HepG2 (cell line): Measurements from ENCODE around the gene TBC1D16. TPM values are rescaled to one million over a fixed set of nuclear protein-coding genes. Genes with fewer than 3 reads are reported as not detected.

Experiments
- BCL6 ChIP-seq: IDR thresholded peaks from 2 replicates; pipeline ENCODE4 v1.6.1; 2016; ENCODE audit warnings: missing genetic modification reagents, missing compliant biosample characterization
- EED ChIP-seq: sonication (generic); formaldehyde crosslinking; IDR thresholded peaks from 2 replicates; pipeline ENCODE4 v1.5.0; 2020; ENCODE audit warnings: mild to moderate bottlenecking, missing genetic modification reagents
- MAFK ChIP-seq, 2 experiments: IDR thresholded peaks in 1 of 2; conservative IDR thresholded peaks in 1 of 2; 2 replicates each; pipeline ENCODE4 v1.6.1; 2011; ENCODE audit warnings: improper control_type of control experiment in 2 of 2, low read length in 2 of 2
- NFAT5 ChIP-seq: sonication (generic); formaldehyde crosslinking; IDR thresholded peaks from 2 replicates; pipeline ENCODE4 v1.4.0; 2020; ENCODE audit warnings: missing genetic modification reagents
- REPIN1 ChIP-seq: sonication (generic); formaldehyde crosslinking; IDR thresholded peaks from 2 replicates; pipeline ENCODE4 v1.8.0; 2022; ENCODE audit warnings: missing genetic modification reagents, low read depth, mild to moderate bottlenecking, borderline replicate concordance
- RFX1 ChIP-seq: fragments of 450-650 bp; IDR thresholded peaks from 2 replicates; pipeline ENCODE4 v1.6.1; 2017
- YEATS2 ChIP-seq: sonication (generic); formaldehyde crosslinking; IDR thresholded peaks from 2 replicates; pipeline ENCODE4 v1.4.0; 2020; ENCODE audit warnings: missing genetic modification reagents, borderline replicate concordance
- ZMYM2 ChIP-seq: sonication (generic); formaldehyde crosslinking; IDR thresholded peaks from 2 replicates; pipeline ENCODE4 v1.8.0; 2022; ENCODE audit warnings: mild to moderate bottlenecking, missing genetic modification reagents
- ZNF18 ChIP-seq: sonication (generic); formaldehyde crosslinking; IDR thresholded peaks from 2 replicates; pipeline ENCODE4 v1.8.0; 2022; ENCODE audit warnings: mild to moderate bottlenecking, missing genetic modification reagents; ENCODE audit not compliant: insufficient replicate concordance
- ZNF207 ChIP-seq: fragments of 450-650 bp; IDR thresholded peaks from 2 replicates; pipeline ENCODE4 v1.6.1; 2016; ENCODE audit warnings: antibody characterized with exemption, borderline replicate concordance
- ZNF333 ChIP-seq: sonication (generic); formaldehyde crosslinking; IDR thresholded peaks from 2 replicates; pipeline ENCODE4 v1.4.0; 2020; ENCODE audit warnings: mild to moderate bottlenecking, missing genetic modification reagents, borderline replicate concordance
- ZNF407 ChIP-seq: sonication (generic); formaldehyde crosslinking; IDR thresholded peaks from one replicate; pipeline ENCODE4 v1.5.1; 2020; ENCODE audit warnings: mild to moderate bottlenecking, missing genetic modification reagents; ENCODE audit errors: not compliant biosample characterization
- ZNF891 ChIP-seq: sonication (generic); formaldehyde crosslinking; IDR thresholded peaks from 2 replicates; pipeline ENCODE4 v1.5.0; 2020; ENCODE audit warnings: mild to moderate bottlenecking, missing genetic modification reagents
- polyA plus RNA-seq, 8 experiments: library from polyadenylated mRNA; depleted of rRNA in 3 of 8; stranded (reverse) in 7 of 8; unstranded in 1 of 8; fragments of >200 nt; fragmentation: Illumina TruSeq in 4 of 8; extraction: Trizol in 4 of 8; gene quantifications; 2 replicates each; pipeline versions ENCODE4 v1.2.1 to v1.2.3, GENCODE V29; 2011 to 2016; ENCODE audit warnings: low read depth in 4 of 8, missing spikeins in 1 of 8, mixed read lengths in 1 of 8; ENCODE audit not compliant: insufficient read depth in 1 of 8
- total RNA-seq, 5 experiments: library from RNA; depleted of rRNA; stranded (reverse); fragments of >200 nt; fragmentation: Illumina TruSeq; extraction: Trizol; gene quantifications; 2 replicates each; pipeline ENCODE4 v1.2.3, GENCODE V29; 2016; ENCODE audit warnings: low read depth in 1 of 5

TBC1D16 gene
- total and polyA plus RNA-seq, 2 of the 13 experiments (the other 11 are each of a cell fraction or from before 2014, with no cell fraction given): 14.9 to 24.9 TPM

- TF ChIP-seq ZNF891 (CRISPR knock-in tag) (no peak; the same call in 1 of the 2 replicates), MAFK (conservative IDR thresholded peaks at IDR 0.05 in 1 of 2, IDR thresholded peaks at IDR 0.05 in 1 of 2; ENCODE audit: low read length in 2 of 2) (no peak), BCL6 (CRISPR knock-in tag) (no peak), EED (no peak), ZNF407 (CRISPR knock-in tag) (peak; percentile 31), RFX1 (no peak), ZNF333 (CRISPR knock-in tag) (no peak), ZMYM2 (CRISPR knock-in tag) (no peak), NFAT5 (CRISPR knock-in tag) (no peak), ZNF207 (no peak), ZNF18 (no peak), REPIN1 (CRISPR knock-in tag) (0 out of 2 replicates have a peak, but pooled peaks have one; percentile 21), YEATS2 (CRISPR knock-in tag) (no peak)
Measured at GRCh38 chr17:79930877-79931816, 104.5 kb downstream of the TBC1D16 start (continued).
